HepG2 (cell line): ENCODE data around the gene PPP2R5D. TPM values are rescaled to one million over a fixed set of nuclear protein-coding genes. Genes with fewer than 3 reads are reported as not detected.
A peak's percentile ranks its signal among the peaks of the same experiment; 100 is the strongest.

Experiments
- ATAC-seq: fragments of 200-7000 bp; cut with Tn5 transposase; 3 replicates; pipeline ENCODE4 v1.9.1; 2020; ENCODE audit warnings: mild to moderate bottlenecking, moderate library complexity
- BruUV-seq: library from RNA; stranded (reverse); fragments of 400-500 nt; replicated peaks from 2 replicates; lab custom pipeline; 2021; lab: Mats Ljungman, UMichigan
- CTCF ChIA-PET: fragments of 300-600 bp; formaldehyde crosslinking; extraction: SDS; loops from one replicate; lab custom pipeline; 2021; ENCODE audit warnings: low total read pairs, inconsistent platforms, low intra/inter-chr PET ratio; lab: Yijun Ruan, JAX
- POLR2A ChIA-PET: fragments of 350-600 bp; sonication (Branson Sonifier 250); formaldehyde crosslinking; loops from one replicate; lab custom pipeline; 2020; ENCODE audit warnings: antibody characterized with exemption, inconsistent platforms; lab: Yijun Ruan, JAX
- DNase-seq: peaks from one replicate; pipeline ENCODE4 v3.0.0-alpha.2; 2015; ENCODE audit warnings: low spot score
- FAIRE-seq: peaks from 3 replicates; lab custom pipeline; 2011; peaks lifted over from hg19 to GRCh38; lab: Jason Lieb, UNC
- H2AFZ ChIP-seq: one replicate; pipeline ENCODE4 v1.6.1; 2011; ENCODE audit warnings: low read length, inconsistent platforms
- H3K27ac ChIP-seq: fragments of 300-600 bp; 3 replicates; pipeline ENCODE4 v1.8.0; 2011; ENCODE audit warnings: mixed run types, mild to moderate bottlenecking, mixed read lengths, low read length, inconsistent platforms; ENCODE audit not compliant: insufficient read depth; ENCODE audit errors: extremely low read length
- H3K27me3 ChIP-seq, 2 experiments: fragments of 200-600 bp in 1 of 2; 2 replicates in 1 of 2; 3 replicates in 1 of 2; pipeline versions ENCODE4 v1.6.0 to v1.8.0; 2011; ENCODE audit warnings: low read length in 2 of 2, mild to moderate bottlenecking in 2 of 2, moderate library complexity in 2 of 2, inconsistent platforms in 1 of 2; ENCODE audit not compliant: insufficient read depth in 2 of 2, control insufficient read depth in 1 of 2
- H3K36me3 ChIP-seq, 2 experiments: fragments of 200-600 bp in 1 of 2; replicated peaks in 1 of 2; 2 replicates in 1 of 2; 3 replicates in 1 of 2; pipeline versions ENCODE4 v1.5.1 to v1.8.0; 2011; ENCODE audit warnings: low read length in 2 of 2, inconsistent platforms in 1 of 2; ENCODE audit not compliant: insufficient read depth in 2 of 2, control insufficient read depth in 1 of 2
- H3K4me1 ChIP-seq: 2 replicates; pipeline ENCODE4 v1.5.1; 2012; ENCODE audit warnings: low read length, inconsistent platforms; ENCODE audit not compliant: insufficient read depth
- H3K4me2 ChIP-seq: 2 replicates; pipeline ENCODE4 v1.6.0; 2011; ENCODE audit warnings: low read depth, low read length, inconsistent platforms
- H3K4me3 ChIP-seq, 3 experiments: fragments of 200-600 bp in 1 of 3; sonication (generic), shearing (Covaris generic) in 1 of 3; replicated peaks in 1 of 3; 2 replicates each; pipeline ENCODE4 v1.5.1; 2011 to 2016; ENCODE audit warnings: low read length in 3 of 3, inconsistent platforms in 2 of 3, low read depth in 2 of 3, mild to moderate bottlenecking in 2 of 3, control low read depth in 1 of 3, mixed read lengths in 1 of 3; ENCODE audit not compliant: insufficient read depth in 1 of 3
- H3K79me2 ChIP-seq: one replicate; pipeline ENCODE4 v1.6.1; 2011; ENCODE audit warnings: low read length, inconsistent platforms; ENCODE audit not compliant: insufficient read depth
- H3K9ac ChIP-seq: 2 replicates; pipeline ENCODE4 v1.6.0; 2011; ENCODE audit warnings: mild to moderate bottlenecking, low read depth, low read length, inconsistent platforms; ENCODE audit not compliant: insufficient read depth
- H3K9me3 ChIP-seq: 2 replicates; pipeline ENCODE4 v1.5.1; 2012; ENCODE audit warnings: mild to moderate bottlenecking, low read length
- H4K20me1 ChIP-seq: 2 replicates; pipeline ENCODE4 v1.6.0; 2011; ENCODE audit warnings: inconsistent platforms, mild to moderate bottlenecking, low read length, moderate library complexity; ENCODE audit not compliant: insufficient read depth
- AGO2 ChIP-seq: fragments of 200-400 bp; formaldehyde crosslinking; optimal IDR thresholded peaks from 2 replicates; pipeline ENCODE3; 2017; ENCODE audit warnings: mild to moderate bottlenecking, low read depth, low read length, moderate library complexity
- FOXP1 ChIP-seq, 2 experiments: fragments of 450-650 bp in 1 of 2; IDR thresholded peaks; 2 replicates each; pipeline ENCODE4 v1.6.1; 2017 to 2018; ENCODE audit warnings: antibody characterized with exemption in 1 of 2
- HNF1B ChIP-seq: sonication (generic); formaldehyde crosslinking; IDR thresholded peaks from 2 replicates; pipeline ENCODE4 v1.5.1; 2020; ENCODE audit warnings: mild to moderate bottlenecking, moderate library complexity, missing genetic modification reagents
- MLX ChIP-seq: IDR thresholded peaks from 2 replicates; pipeline ENCODE4 v1.6.1; 2016
- MXD3 ChIP-seq: IDR thresholded peaks from 2 replicates; pipeline ENCODE4 v1.6.1; 2016; ENCODE audit warnings: mild to moderate bottlenecking, missing biosample characterization, missing genetic modification reagents
- NCOA1 ChIP-seq: sonication (generic); formaldehyde crosslinking; IDR thresholded peaks from 2 replicates; pipeline ENCODE4 v1.9.0; 2021; ENCODE audit warnings: missing genetic modification reagents
- POLR2A ChIP-seq, 2 experiments: IDR thresholded peaks; 2 replicates each; pipeline ENCODE4 v1.6.1; 2011; ENCODE audit warnings: low read depth in 2 of 2, low read length in 2 of 2, mild to moderate bottlenecking in 1 of 2, moderate library complexity in 1 of 2; ENCODE audit not compliant: insufficient read depth in 1 of 2
- PRMT3 ChIP-seq: sonication (generic); formaldehyde crosslinking; IDR thresholded peaks from 2 replicates; pipeline ENCODE4 v1.8.1; 2022; ENCODE audit warnings: low read depth, mild to moderate bottlenecking, moderate library complexity, missing genetic modification reagents, borderline replicate concordance
- ZMYM3 ChIP-seq: sonication (generic); formaldehyde crosslinking; IDR thresholded peaks from 2 replicates; pipeline ENCODE4 v1.5.1; 2020; ENCODE audit warnings: mild to moderate bottlenecking, missing genetic modification reagents
- ZNF230 ChIP-seq: sonication (generic); formaldehyde crosslinking; IDR thresholded peaks from 2 replicates; pipeline ENCODE4 v1.4.0; 2020; ENCODE audit warnings: mild to moderate bottlenecking, missing genetic modification reagents
- ZNF333 ChIP-seq: sonication (generic); formaldehyde crosslinking; IDR thresholded peaks from 2 replicates; pipeline ENCODE4 v1.4.0; 2020; ENCODE audit warnings: mild to moderate bottlenecking, missing genetic modification reagents, borderline replicate concordance
- ZNF572 ChIP-seq: sonication (generic); formaldehyde crosslinking; IDR thresholded peaks from 2 replicates; pipeline ENCODE4 v1.5.1; 2020; ENCODE audit warnings: mild to moderate bottlenecking, missing genetic modification reagents
- ZNF598 ChIP-seq: sonication (generic); formaldehyde crosslinking; IDR thresholded peaks from 2 replicates; pipeline ENCODE4 v1.5.1; 2020; ENCODE audit warnings: mild to moderate bottlenecking, missing genetic modification reagents, borderline replicate concordance
- ZNF614 ChIP-seq: IDR thresholded peaks from 2 replicates; pipeline ENCODE4 v1.6.1; 2018; ENCODE audit warnings: missing biosample characterization, missing genetic modification reagents, inconsistent platforms, borderline replicate concordance
- ZNF772 ChIP-seq: sonication (generic); formaldehyde crosslinking; IDR thresholded peaks from 2 replicates; pipeline ENCODE4 v1.5.0; 2020; ENCODE audit warnings: mild to moderate bottlenecking, missing genetic modification reagents
- ZNF850 ChIP-seq: sonication (generic); formaldehyde crosslinking; conservative IDR thresholded peaks from 2 replicates; pipeline ENCODE4 v1.9.0; 2021; ENCODE audit warnings: mild to moderate bottlenecking, missing genetic modification reagents
- WGBS: methylation state at CpG from one replicate; pipeline ENCODE4 v1.1.6; 2017; ENCODE audit warnings: low lambda C conversion rate; 5-methylcytosine and 5-hydroxymethylcytosine counted together
- in situ Hi-C: cut with HindIII; loops from 2 replicates; pipeline ENCODE4 v1.10.0; 2017; ENCODE audit warnings: low pct_unique_long_range_greater_than_20kb; ENCODE audit not compliant: extremely low pct_ligation_motif_present
- intact Hi-C: fragments of 100-400 bp; cut with micrococcal nuclease; formaldehyde crosslinking; loops from one replicate; pipeline ENCODE4 v1.10.0; 2022; ENCODE audit not compliant: unreplicated experiment
- polyA plus RNA-seq, 8 experiments: library from polyadenylated mRNA; depleted of rRNA in 3 of 8; stranded (reverse) in 7 of 8; unstranded in 1 of 8; fragments of >200 nt; fragmentation: Illumina TruSeq in 4 of 8; extraction: Trizol in 4 of 8; gene quantifications; 2 replicates each; pipeline versions ENCODE4 v1.2.1 to v1.2.3, GENCODE V29; 2011 to 2016; ENCODE audit warnings: low read depth in 4 of 8, missing spikeins in 1 of 8, mixed read lengths in 1 of 8; ENCODE audit not compliant: insufficient read depth in 1 of 8
- total RNA-seq, 5 experiments: library from RNA; depleted of rRNA; stranded (reverse); fragments of >200 nt; fragmentation: Illumina TruSeq; extraction: Trizol; gene quantifications; 2 replicates each; pipeline ENCODE4 v1.2.3, GENCODE V29; 2016; ENCODE audit warnings: low read depth in 1 of 5

Gene PPP2R5D
- total and polyA plus RNA-seq, 2 of the 13 experiments (the other 11 are each of a cell fraction or from before 2014, with no cell fraction given), result 53.7 to 60.4 TPM

- TF ChIP-seq MXD3 (no peak), HNF1B (no peak), ZNF598 (CRISPR knock-in tag) (no peak), ZNF230 (CRISPR knock-in tag) (no peak), AGO2 (peak; percentile 67), ZMYM3 (CRISPR knock-in tag) (no peak), MLX (CRISPR knock-in tag) (no peak), POLR2A (IDR thresholded peaks at IDR 0.05; ENCODE audit: insufficient read depth in 1 of 2, low read depth in 2 of 2, low read length in 2 of 2) (no peak), FOXP1 (IDR thresholded peaks at IDR 0.05) (no peak), FOXP1 (CRISPR knock-in tag; IDR thresholded peaks at IDR 0.05) (no peak), PRMT3 (no peak)
Observed at GRCh38 chr6:43050981-43051380, 66.6 kb downstream of the PPP2R5D start (continued).

GRCh38 chr6:43052225-43052841 lies 68.0 kb downstream of the PPP2R5D start:
- H3K4me3 ChIP-seq, result peak overlapping the region; percentile 75 to 96 (median 94); a peak in 5 of 6 replicates
- peaks cover 17 to 48% of the 10 kb centered on the region in 2 experiments for H3K36me3 ChIP-seq
- H3K9ac ChIP-seq, result peak overlapping the region; percentile 98
- peak overlapping the region; percentile 84 for H3K27ac ChIP-seq
- no peaks in the 10 kb centered on the region for H3K9me3 ChIP-seq
- peaks cover 31% of the 10 kb centered on the region for H3K79me2 ChIP-seq
- H3K4me2 ChIP-seq, result peak overlapping the region; percentile 91
- no peak for ATAC-seq
- in situ Hi-C loops (no loop called here), intact Hi-C loops (loop anchor here (5.0 kb wide), 1 partner anchor 40 kb away; the partner anchor contains the start of genes KLHDC3 and MEA1)
- FAIRE-seq, result no peak
- H3K27me3 ChIP-seq, result no peaks in the 10 kb centered on the region
- 96% methylated on average over 19 of the region's 19 CpGs for WGBS
- H4K20me1 ChIP-seq, result no peaks in the 10 kb centered on the region
- CTCF ChIA-PET, result no interaction called here
- POLR2A ChIA-PET, result interaction anchor here (0.9 to 3.4 kb wide), 3 partner anchors 38 to 123 kb away, joined by 3 to 45 read pairs (median 16); partner anchors contain the start of genes CNPY3, KLHDC3 and MEA1
- TSS peak; percentile 42 for BruUV-seq
- no peak for DNase-seq
- H2AFZ ChIP-seq, result no peak overlapping the region
- peaks cover 37% of the 10 kb centered on the region for H3K4me1 ChIP-seq
- TF ChIP-seq ZNF572, result 0 out of 2 replicates have a peak, but pooled peaks have one; percentile 36
- TF ChIP-seq HNF1B, result 0 out of 2 replicates have a peak, but pooled peaks have one; percentile 22
- peak; percentile 51; the same call in 1 of the 2 replicates for TF ChIP-seq ZNF333 (CRISPR knock-in tag)
- 0 out of 2 replicates have a peak, but pooled peaks have one; percentile 13 for TF ChIP-seq ZNF614
- no peak for TF ChIP-seq ZNF772 (CRISPR knock-in tag)
- 0 out of 2 replicates have a peak, but pooled peaks have one; percentile 1 for TF ChIP-seq ZNF850 (CRISPR knock-in tag)
- TF ChIP-seq NCOA1 (CRISPR knock-in tag), result 0 out of 2 replicates have a peak, but pooled peaks have one; percentile 3
